H1 (cell line): ENCODE data around the gene POLE4. TPM values are rescaled to one million over a fixed set of nuclear protein-coding genes. Genes with fewer than 3 reads are reported as not detected.

ENCODE experiments used
- E2F6 ChIP-seq: IDR thresholded peaks from 2 replicates; pipeline ENCODE4 v1.6.1; 2012; ENCODE audit warnings: inconsistent platforms
- SAP30 ChIP-seq: fragments of 300-600 bp; sonication (generic); IDR thresholded peaks from 2 replicates; pipeline ENCODE4 v1.7.1; 2012; ENCODE audit warnings: low read length, moderate library complexity, mild to moderate bottlenecking, inconsistent platforms; ENCODE audit not compliant: insufficient read depth, insufficient replicate concordance
- polyA plus RNA-seq, 7 experiments: library from polyadenylated mRNA; depleted of rRNA in 3 of 7; stranded (reverse) in 5 of 7; unstranded in 2 of 7; fragments of >200 nt in 5 of 7; fragments of 200-250 nt in 2 of 7; gene quantifications; 1 replicate in 5 of 7; 2 replicates in 1 of 7; 4 replicates in 1 of 7; pipeline versions ENCODE4 v1.2.1 to v1.2.3, GENCODE V29; 2011 to 2013; ENCODE audit warnings: missing spikeins in 2 of 7, mixed read lengths in 2 of 7
- total RNA-seq: library from RNA; stranded (reverse); fragmentation: NEBNext Ultra II Directional; extraction: Animal tissue kit (Norgen Biotek cat#: 25700); gene quantifications from 2 replicates; pipeline ENCODE4 v1.2.1, GENCODE V29; 2021

POLE4 gene
- total and polyA plus RNA-seq, 2 of the 8 experiments (the other 6 are each of a cell fraction or from before 2014, with no cell fraction given), result 16.7 to 44.7 TPM

- TF ChIP-seq E2F6, result no peak
- TF ChIP-seq SAP30, result no peak
Observed at GRCh38 chr2:74945788-74946331, 12.6 kb upstream of the POLE4 start (continued).
